GM23248 (cell line): Measurements from ENCODE around the gene CAPRIN2. TPM values are rescaled to one million over a fixed set of nuclear protein-coding genes. Genes with fewer than 3 reads are reported as not detected.
A peak's percentile ranks its signal among the peaks of the same experiment; 100 is the strongest.

Experiments
- DNase-seq: peaks from one replicate; pipeline ENCODE4 v3.0.0-alpha.2; 2015
- H2AFZ ChIP-seq: fragments of 200-600 bp; sonication (generic); 2 replicates; pipeline ENCODE4 v1.6.1; 2016; ENCODE audit warnings: antibody characterized with exemption
- H3F3A ChIP-seq: fragments of 200-600 bp; sonication (generic); 2 replicates; pipeline ENCODE4 v1.6.1; 2016; ENCODE audit warnings: mild to moderate bottlenecking, antibody characterized with exemption, mixed run types; ENCODE audit not compliant: insufficient read depth
- H3K27ac ChIP-seq: fragments of 200-600 bp; sonication (generic); 2 replicates; pipeline ENCODE4 v1.5.1; 2016; ENCODE audit warnings: mild to moderate bottlenecking
- H3K27me3 ChIP-seq: fragments of 200-600 bp; sonication (generic); replicated peaks from 2 replicates; pipeline ENCODE4 v1.6.1; 2016; ENCODE audit warnings: mild to moderate bottlenecking; ENCODE audit not compliant: insufficient read depth
- H3K36me3 ChIP-seq: fragments of 200-600 bp; sonication (generic); 2 replicates; pipeline ENCODE4 v1.6.1; 2016; ENCODE audit warnings: low read depth, mild to moderate bottlenecking
- H3K4me1 ChIP-seq: fragments of 200-600 bp; sonication (generic); 2 replicates; pipeline ENCODE4 v1.6.1; 2016; ENCODE audit warnings: mild to moderate bottlenecking; ENCODE audit not compliant: insufficient read depth
- H3K4me2 ChIP-seq: fragments of 200-600 bp; sonication (generic); one replicate; pipeline ENCODE4 v1.6.1; 2016; ENCODE audit warnings: mild to moderate bottlenecking; ENCODE audit not compliant: unreplicated experiment
- H3K4me3 ChIP-seq: fragments of 200-600 bp; sonication (generic); 2 replicates; pipeline ENCODE4 v1.5.1; 2016; ENCODE audit warnings: mild to moderate bottlenecking
- H3K79me2 ChIP-seq: fragments of 200-600 bp; sonication (generic); 2 replicates; pipeline ENCODE4 v1.6.1; 2016; ENCODE audit warnings: mild to moderate bottlenecking; ENCODE audit not compliant: insufficient read depth
- H3K9ac ChIP-seq: fragments of 200-600 bp; sonication (generic); 2 replicates; pipeline ENCODE4 v1.6.1; 2016; ENCODE audit warnings: mild to moderate bottlenecking
- H3K9me2 ChIP-seq: fragments of 200-600 bp; sonication (generic); 2 replicates; pipeline ENCODE4 v1.6.1; 2016; ENCODE audit warnings: mixed run types, mild to moderate bottlenecking, moderate library complexity; ENCODE audit not compliant: insufficient read depth
- H3K9me3 ChIP-seq: fragments of 200-600 bp; sonication (generic); one replicate; pipeline ENCODE4 v1.6.1; 2017; ENCODE audit warnings: low read depth
- H4K20me1 ChIP-seq: fragments of 200-600 bp; sonication (generic); 2 replicates; pipeline ENCODE4 v1.6.0; 2016; ENCODE audit not compliant: insufficient read depth
- EZH2 ChIP-seq: fragments of 200-600 bp; sonication (generic); IDR thresholded peaks from 2 replicates; pipeline ENCODE4 v1.6.1; 2018; ENCODE audit warnings: antibody characterized with exemption, mild to moderate bottlenecking; ENCODE audit not compliant: insufficient read depth, poor library complexity, severe bottlenecking
- EZH2phosphoT487 ChIP-seq: fragments of 200-600 bp; sonication (generic); IDR thresholded peaks from 2 replicates; pipeline ENCODE4 v1.6.1; 2018; ENCODE audit warnings: antibody characterized with exemption, moderate library complexity, mild to moderate bottlenecking, low read depth; ENCODE audit not compliant: insufficient read depth
- WGBS, 2 experiments: methylation state at CpG; one replicate each; pipeline ENCODE4 v1.1.6; 2015 to 2017; ENCODE audit warnings: low lambda C conversion rate in 2 of 2, low coverage in 1 of 2; ENCODE audit errors: missing lambda C conversion rate in 2 of 2; 5-methylcytosine and 5-hydroxymethylcytosine counted together
- in situ Hi-C: fragments of 300-500 bp; cut with MboI; formaldehyde crosslinking; loops from 2 replicates; pipeline ENCODE4 v1.15.0; 2020
- polyA plus RNA-seq: library from polyadenylated mRNA; unstranded; fragments of >200 nt; fragmentation: Nextera tagmentation; extraction: Ambion mirVana; gene quantifications from 2 replicates; pipeline ENCODE4 v1.2.1, GENCODE V29; 2016
- total RNA-seq: library from RNA; depleted of rRNA; stranded (reverse); fragments of >200 nt; shearing (Covaris generic); gene quantifications from 2 replicates; pipeline ENCODE4 v1.2.3, GENCODE V29; 2014

Gene CAPRIN2
- total and polyA plus RNA-seq, 2 experiments from 2014 or later: 20.1 to 33.0 TPM

GRCh38 chr12:30792648-30793499, 38.1 kb upstream of the CAPRIN2 start:
- Histone ChIP-seq H3K4me3 (peak overlapping the region; percentile 11), H3F3A (peaks cover 36% of the 10 kb centered on the region), H3K9ac (peak overlapping the region; percentile 93), H3K27ac (peak overlapping the region; percentile 97), H3K4me2 (peak overlapping the region; percentile 57), H4K20me1 (no peaks in the 10 kb centered on the region), H2AFZ (0 out of 2 replicates have a peak overlapping the region, but pooled peaks have one; percentile 3), H3K9me2 (no peaks in the 10 kb centered on the region), H3K9me3 (no peaks in the 10 kb centered on the region), H3K4me1 (peaks cover 34% of the 10 kb centered on the region), H3K79me2 (peaks cover 18% of the 10 kb centered on the region; the same call in 1 of the 2 replicates), H3K36me3 (no peaks in the 10 kb centered on the region), H3K27me3 (no peaks in the 10 kb centered on the region)
- WGBS, 2 experiments: 23% methylated on average over 4 of the region's 4 CpGs
- DNase-seq: peak; percentile 73
- in situ Hi-C loops: no loop called here
- TF ChIP-seq EZH2phosphoT487: no peak
- TF ChIP-seq EZH2: no peak

- Histone ChIP-seq H3K27ac (peak overlapping the region; percentile 97), H3K9me3 (no peaks in the 10 kb centered on the region), H3F3A (peaks cover 36% of the 10 kb centered on the region), H3K4me1 (peaks cover 34% of the 10 kb centered on the region), H4K20me1 (no peaks in the 10 kb centered on the region), H2AFZ (no peak overlapping the region), H3K4me3 (no peak overlapping the region), H3K4me2 (peak overlapping the region; percentile 57), H3K9ac (no peak overlapping the region), H3K27me3 (no peaks in the 10 kb centered on the region), H3K9me2 (no peaks in the 10 kb centered on the region), H3K79me2 (peaks cover 10% of the 10 kb centered on the region; the same call in 1 of the 2 replicates), H3K36me3 (no peaks in the 10 kb centered on the region)
- in situ Hi-C loops: no loop called here
- 96 to 100% methylated on average over 2 of the region's 2 CpGs for WGBS, 2 experiments
- no peak for TF ChIP-seq EZH2phosphoT487
- TF ChIP-seq EZH2: no peak
- DNase-seq: no peak
Observed at GRCh38 chr12:30792085-30792484, 37.3 kb upstream of the CAPRIN2 start.

- H3K27ac ChIP-seq: no peak overlapping the region
- peaks cover 23% of the 10 kb centered on the region for H3K4me1 ChIP-seq
- no peaks in the 10 kb centered on the region for H3K9me2 ChIP-seq
- H4K20me1 ChIP-seq: no peaks in the 10 kb centered on the region
- peaks cover 25% of the 10 kb centered on the region for H3F3A ChIP-seq
- no peaks in the 10 kb centered on the region for H3K36me3 ChIP-seq
- 95 to 96% methylated on average over 2 of the region's 2 CpGs for WGBS, 2 experiments
- no peaks in the 10 kb centered on the region for H3K27me3 ChIP-seq
- in situ Hi-C loops: no loop called here
- no peak for DNase-seq
- H3K4me3 ChIP-seq: no peak overlapping the region
- H3K9me3 ChIP-seq: no peaks in the 10 kb centered on the region
- TF ChIP-seq EZH2phosphoT487 (no peak), EZH2 (no peak)
- no peak overlapping the region for H3K4me2 ChIP-seq
- H2AFZ ChIP-seq: no peak overlapping the region
- H3K79me2 ChIP-seq: 0 out of 2 replicates have a peak, but pooled peaks cover 7% of the 10 kb centered on the region
- H3K9ac ChIP-seq: no peak overlapping the region
Observed at GRCh38 chr12:30788754-30789153, 34.0 kb upstream of the CAPRIN2 start.

- Histone ChIP-seq H3K9me3 (no peaks in the 10 kb centered on the region), H2AFZ (no peak overlapping the region), H3K27me3 (no peaks in the 10 kb centered on the region), H3K4me3 (no peak overlapping the region), H3K27ac (no peak overlapping the region), H3K4me2 (no peak overlapping the region), H4K20me1 (no peaks in the 10 kb centered on the region), H3K4me1 (no peaks in the 10 kb centered on the region), H3K79me2 (0 out of 2 replicates have a peak, but pooled peaks cover 1% of the 10 kb centered on the region), H3K9me2 (no peaks in the 10 kb centered on the region), H3K36me3 (no peaks in the 10 kb centered on the region), H3F3A (no peaks in the 10 kb centered on the region), H3K9ac (no peak overlapping the region)
- no peak for DNase-seq
- TF ChIP-seq EZH2phosphoT487: no peak
- TF ChIP-seq EZH2: no peak
- WGBS, 2 experiments: 86 to 94% methylated on average over 2 of the region's 2 CpGs
- in situ Hi-C loops: no loop called here
Observed at GRCh38 chr12:30785630-30786029, 30.9 kb upstream of the CAPRIN2 start.
